Measurements from ENCODE around the gene CATSPERE.

Gene CATSPERE

GRCh38 chr1:244414543-244414942 is 46.5 kb upstream of the CATSPERE start:
- TF ChIP-seq EZH2 (IDR thresholded peaks at IDR 0.05; ENCODE audit: borderline replicate concordance, low read length) (no peak), CTCF (IDR thresholded peaks at IDR 0.05; ENCODE audit: low read length) (no peak)
- Histone ChIP-seq H3K4me1 (ENCODE audit: insufficient read depth, low read length, severe bottlenecking) (no peaks in the 10 kb centered on the region), H3K79me2 (ENCODE audit: insufficient read depth, low read length) (no peaks in the 10 kb centered on the region), H3K4me3 (ENCODE audit: low read depth, low read length, poor library complexity, severe bottlenecking) (no peak overlapping the region), H3K36me3 (ENCODE audit: insufficient read depth, low read length) (peaks cover 97% of the 10 kb centered on the region), H3K27me3 (ENCODE audit: insufficient read depth, low read length) (no peaks in the 10 kb centered on the region), H3K4me2 (ENCODE audit: low read length) (no peak overlapping the region), H3F3A (ENCODE audit: insufficient read depth, low read length) (no peaks in the 10 kb centered on the region), H4K20me1 (ENCODE audit: insufficient read depth, low read length) (no peaks in the 10 kb centered on the region), H3K9me2 (ENCODE audit: low read depth, low read length) (no peaks in the 10 kb centered on the region), H3K9ac (ENCODE audit: low read length) (no peak overlapping the region), H3K27ac (ENCODE audit: low read depth, low read length, poor library complexity, severe bottlenecking) (no peak overlapping the region), H3K9me3 (ENCODE audit: low read length) (no peaks in the 10 kb centered on the region), H2AFZ (ENCODE audit: low read length) (no peak overlapping the region)

GRCh38 chr1:244419024-244419423 is 42.0 kb upstream of the CATSPERE start:
- H3K9ac ChIP-seq (ENCODE audit: low read length), result no peak overlapping the region
- TF ChIP-seq CTCF (IDR thresholded peaks at IDR 0.05; ENCODE audit: low read length), result no peak
- no peak for TF ChIP-seq EZH2 (IDR thresholded peaks at IDR 0.05; ENCODE audit: borderline replicate concordance, low read length)
- no peaks in the 10 kb centered on the region for H4K20me1 ChIP-seq (ENCODE audit: insufficient read depth, low read length)
- no peaks in the 10 kb centered on the region for H3F3A ChIP-seq (ENCODE audit: insufficient read depth, low read length)
- H3K9me2 ChIP-seq (ENCODE audit: low read depth, low read length), result no peaks in the 10 kb centered on the region
- no peak overlapping the region for H3K27ac ChIP-seq (ENCODE audit: low read depth, low read length, poor library complexity, severe bottlenecking)
- H2AFZ ChIP-seq (ENCODE audit: low read length), result no peak overlapping the region
- H3K79me2 ChIP-seq (ENCODE audit: insufficient read depth, low read length), result no peaks in the 10 kb centered on the region
- H3K9me3 ChIP-seq (ENCODE audit: low read length), result no peaks in the 10 kb centered on the region
- no peak overlapping the region for H3K4me2 ChIP-seq (ENCODE audit: low read length)
- H3K27me3 ChIP-seq (ENCODE audit: insufficient read depth, low read length), result no peaks in the 10 kb centered on the region
- no peaks in the 10 kb centered on the region for H3K4me1 ChIP-seq (ENCODE audit: insufficient read depth, low read length, severe bottlenecking)
- peaks cover 92% of the 10 kb centered on the region for H3K36me3 ChIP-seq (ENCODE audit: insufficient read depth, low read length)
- H3K4me3 ChIP-seq (ENCODE audit: low read depth, low read length, poor library complexity, severe bottlenecking), result no peak overlapping the region

GRCh38 chr1:244422174-244422573 is 38.9 kb upstream of the CATSPERE start:
- no peaks in the 10 kb centered on the region for H3K9me2 ChIP-seq (ENCODE audit: low read depth, low read length)
- no peaks in the 10 kb centered on the region for H3K27me3 ChIP-seq (ENCODE audit: insufficient read depth, low read length)
- H3K79me2 ChIP-seq (ENCODE audit: insufficient read depth, low read length), result no peaks in the 10 kb centered on the region
- no peaks in the 10 kb centered on the region for H3K4me1 ChIP-seq (ENCODE audit: insufficient read depth, low read length, severe bottlenecking)
- no peaks in the 10 kb centered on the region for H3F3A ChIP-seq (ENCODE audit: insufficient read depth, low read length)
- no peaks in the 10 kb centered on the region for H3K9me3 ChIP-seq (ENCODE audit: low read length)
- H2AFZ ChIP-seq (ENCODE audit: low read length), result no peak overlapping the region
- H3K4me3 ChIP-seq (ENCODE audit: low read depth, low read length, poor library complexity, severe bottlenecking), result no peak overlapping the region
- H3K4me2 ChIP-seq (ENCODE audit: low read length), result no peak overlapping the region
- H3K27ac ChIP-seq (ENCODE audit: low read depth, low read length, poor library complexity, severe bottlenecking), result no peak overlapping the region
- H3K36me3 ChIP-seq (ENCODE audit: insufficient read depth, low read length), result peaks cover 85% of the 10 kb centered on the region
- TF ChIP-seq CTCF (IDR thresholded peaks at IDR 0.05; ENCODE audit: low read length) (no peak), EZH2 (IDR thresholded peaks at IDR 0.05; ENCODE audit: borderline replicate concordance, low read length) (no peak)
- no peak overlapping the region for H3K9ac ChIP-seq (ENCODE audit: low read length)
- no peaks in the 10 kb centered on the region for H4K20me1 ChIP-seq (ENCODE audit: insufficient read depth, low read length)

All from OCI-LY1 (cell line).